CD1c-positive myeloid dendritic cell (primary cell): Measurements from ENCODE around the gene PCGF3.
A peak's percentile ranks its signal among the peaks of the same experiment; 100 is the strongest.

Experiments
- DNase-seq: peaks from one replicate; pipeline ENCODE4 v3.0.0-alpha.2; 2016; ENCODE audit errors: extremely low spot score

The PCGF3 gene

DNA sequence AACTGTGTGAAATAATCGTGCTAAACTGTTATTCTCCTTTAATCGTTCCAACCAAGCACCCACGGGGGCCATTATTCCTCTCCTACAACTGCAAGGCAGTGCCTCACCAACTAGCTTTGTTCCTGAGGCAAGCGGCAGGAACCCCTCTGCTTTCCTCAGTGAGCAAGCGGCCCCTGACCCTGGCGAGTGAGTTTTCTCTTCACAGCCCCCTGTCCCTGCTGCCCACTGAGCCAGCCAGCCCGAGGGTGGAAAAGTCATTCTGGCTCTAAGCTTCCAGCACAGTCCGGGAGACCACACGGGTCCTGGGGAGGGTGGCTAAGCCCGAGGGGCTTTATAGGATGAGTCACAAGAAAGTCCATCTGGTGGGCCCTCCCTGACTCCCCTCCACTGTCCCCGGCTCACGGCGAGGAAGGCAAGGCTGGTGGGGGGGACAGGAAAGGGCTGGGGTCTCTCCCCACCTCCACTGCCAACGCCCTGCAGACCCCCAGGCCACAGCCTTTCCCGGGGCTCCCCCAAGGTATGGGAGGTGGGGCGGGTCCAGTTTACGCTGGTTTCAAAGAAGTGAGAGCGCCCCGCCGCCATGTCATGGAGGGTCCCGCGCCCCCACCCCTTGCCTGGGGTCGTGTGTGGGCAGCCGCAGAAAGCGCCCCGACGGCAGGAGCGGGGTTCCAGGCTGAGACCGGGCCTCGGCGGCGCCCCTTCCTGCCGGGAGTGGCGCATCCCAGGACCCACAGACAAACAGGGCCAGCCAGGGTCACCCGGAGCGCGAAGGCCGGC, 75.3 kb downstream of the PCGF3 start:
- DNase-seq = no peak

DNA sequence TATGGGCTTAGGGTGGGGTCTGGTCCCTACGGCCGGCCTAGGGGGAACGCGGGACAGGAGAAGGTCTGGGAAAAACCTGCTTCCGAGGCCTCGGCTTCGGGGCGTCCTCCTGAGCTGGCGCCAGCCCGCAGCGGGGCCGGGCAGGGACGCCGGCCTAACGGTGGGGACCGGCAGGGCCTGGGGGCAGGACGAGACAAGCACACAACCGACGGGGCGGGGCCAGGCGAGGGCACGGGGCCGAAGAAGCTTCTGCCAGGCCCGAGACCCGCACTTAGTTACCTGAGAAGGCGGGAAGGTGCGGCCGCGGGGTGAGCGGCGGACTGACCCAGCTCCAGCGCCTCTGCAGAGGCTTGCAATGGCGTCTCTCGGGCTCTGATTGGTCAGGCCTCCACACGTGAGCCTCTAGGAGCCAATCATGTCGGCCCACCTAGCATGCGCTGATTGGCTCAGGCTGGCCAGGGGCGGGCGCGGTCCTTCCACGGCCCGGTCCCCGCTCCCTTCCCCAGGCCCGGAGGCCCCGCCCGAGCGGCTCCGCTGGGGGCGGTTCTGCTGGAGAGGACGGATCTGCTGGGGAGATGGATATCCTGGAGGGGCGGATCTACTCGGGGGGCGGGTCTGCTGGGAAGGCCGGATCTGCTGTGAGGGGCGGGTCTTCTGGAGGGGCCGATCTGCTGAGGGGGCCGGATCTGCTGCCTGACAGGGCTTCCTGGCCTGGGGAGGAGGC, 76.0 kb downstream of the PCGF3 start:
- DNase-seq = peak; percentile 99

DNA sequence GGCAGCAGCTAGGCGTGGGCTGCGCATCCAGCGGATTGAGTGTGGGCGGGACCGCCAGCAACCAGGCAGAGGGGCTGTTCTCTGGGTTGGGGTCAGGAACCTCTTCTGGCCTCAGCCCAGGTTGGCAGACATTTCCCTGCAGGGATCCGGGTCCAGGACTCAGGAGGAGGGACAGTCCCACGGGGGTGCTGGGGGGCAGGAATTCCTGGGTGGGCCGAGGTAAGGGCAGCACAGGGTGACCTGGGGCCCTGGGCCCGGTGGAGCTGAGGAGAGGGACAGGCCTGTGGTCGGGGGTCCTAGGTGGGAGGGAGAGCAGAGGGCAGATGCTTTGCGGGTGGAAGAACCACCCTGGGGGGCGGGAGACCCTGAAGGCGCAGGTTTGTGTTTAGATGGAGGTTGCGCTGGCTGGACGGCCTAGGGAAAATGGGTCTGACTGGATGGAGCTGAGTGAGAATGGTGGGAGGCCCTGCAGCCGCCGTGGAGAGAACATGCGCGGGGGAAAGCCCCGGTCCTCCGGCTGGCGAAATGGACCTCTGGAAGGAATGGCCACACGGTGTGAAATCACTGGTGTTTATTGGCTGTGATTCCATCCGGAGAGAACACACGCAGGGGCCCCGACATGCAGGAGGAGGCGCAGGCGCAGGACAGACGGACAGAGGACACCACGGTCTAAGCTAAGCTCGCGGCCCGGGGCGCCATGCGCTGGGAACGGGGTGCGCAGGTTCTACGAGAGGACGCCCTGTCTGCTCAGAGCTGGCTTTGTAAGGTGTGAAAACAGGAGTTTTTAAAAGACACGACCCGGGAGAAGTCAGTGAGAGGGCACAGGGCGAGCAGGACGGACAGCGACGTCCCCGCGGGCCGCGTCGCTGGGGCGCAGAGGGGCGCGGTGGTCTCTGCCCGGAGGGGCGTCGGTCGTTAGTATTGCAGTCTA, 79.0 kb downstream of the PCGF3 start:
- DNase-seq = no peak

DNA sequence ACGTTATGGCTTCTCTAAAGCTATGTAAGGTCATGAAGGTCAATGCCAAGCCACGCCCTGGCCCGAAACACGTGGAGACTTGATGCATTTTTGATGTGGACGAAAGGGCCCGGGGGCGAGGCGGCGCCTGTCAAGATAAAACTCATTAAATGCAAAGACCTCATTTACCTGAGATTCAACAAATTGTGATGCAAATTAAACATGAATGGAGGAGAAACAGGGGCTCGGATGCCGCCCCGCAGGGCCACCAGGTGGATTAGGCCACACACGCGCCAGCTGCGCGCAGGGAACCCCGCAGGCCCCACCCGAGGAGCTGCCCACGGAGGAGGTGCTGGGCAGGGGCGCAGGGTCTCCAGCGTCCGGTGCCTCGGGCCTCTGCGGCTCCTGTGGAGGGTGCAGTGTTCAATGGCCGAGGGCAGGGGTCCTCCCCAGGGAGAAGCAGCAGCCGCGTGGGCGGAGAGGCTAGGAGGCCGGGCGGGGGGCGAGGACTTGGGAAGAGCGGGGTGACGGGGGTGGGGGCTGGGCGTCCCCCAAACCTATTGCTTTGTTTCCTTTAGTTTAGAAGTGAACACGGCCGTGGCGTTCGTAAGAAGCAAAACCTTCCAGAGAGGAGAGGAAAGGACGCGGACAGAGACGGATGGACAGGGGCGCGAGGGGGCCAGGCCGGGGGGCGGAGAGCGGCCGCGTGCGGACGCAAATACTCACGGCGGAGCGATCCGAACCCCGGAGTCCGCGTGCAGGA, 79.9 kb downstream of the PCGF3 start:
- no peak for DNase-seq

DNA sequence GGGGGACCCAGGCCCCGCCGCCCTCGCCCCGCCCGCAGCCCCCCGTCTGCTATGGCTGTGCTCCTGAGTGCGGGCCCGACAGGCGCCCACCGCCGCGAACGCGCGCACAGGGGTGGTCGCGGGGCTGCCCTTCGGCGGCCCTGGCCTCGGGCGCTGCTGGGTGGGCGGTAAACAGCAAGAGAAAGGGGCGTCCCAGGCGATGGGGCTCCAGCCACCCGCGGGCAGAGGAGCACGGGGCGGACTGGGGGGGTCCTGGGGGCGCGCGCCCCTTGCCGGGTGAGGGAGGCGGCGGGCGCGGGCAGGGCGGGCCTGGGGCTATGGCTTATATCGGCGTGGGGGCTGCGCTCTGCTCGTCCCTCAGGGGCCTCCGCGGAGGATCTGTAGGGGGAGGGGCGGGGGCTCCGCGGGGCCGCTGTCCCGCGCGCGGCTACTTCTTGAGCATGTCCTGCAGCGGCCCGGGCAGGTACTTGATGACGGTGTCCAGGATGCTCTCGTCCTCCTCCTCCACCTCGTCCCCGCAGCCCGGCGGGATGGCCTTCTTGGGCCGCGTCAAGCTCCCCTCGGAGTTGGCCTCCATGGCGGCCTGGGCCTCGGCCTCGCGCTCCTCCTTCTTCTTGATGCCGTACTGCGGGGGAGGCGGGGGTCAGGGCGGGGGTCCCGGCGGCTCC, 80.6 kb downstream of the PCGF3 start:
- DNase-seq = no peak

DNA sequence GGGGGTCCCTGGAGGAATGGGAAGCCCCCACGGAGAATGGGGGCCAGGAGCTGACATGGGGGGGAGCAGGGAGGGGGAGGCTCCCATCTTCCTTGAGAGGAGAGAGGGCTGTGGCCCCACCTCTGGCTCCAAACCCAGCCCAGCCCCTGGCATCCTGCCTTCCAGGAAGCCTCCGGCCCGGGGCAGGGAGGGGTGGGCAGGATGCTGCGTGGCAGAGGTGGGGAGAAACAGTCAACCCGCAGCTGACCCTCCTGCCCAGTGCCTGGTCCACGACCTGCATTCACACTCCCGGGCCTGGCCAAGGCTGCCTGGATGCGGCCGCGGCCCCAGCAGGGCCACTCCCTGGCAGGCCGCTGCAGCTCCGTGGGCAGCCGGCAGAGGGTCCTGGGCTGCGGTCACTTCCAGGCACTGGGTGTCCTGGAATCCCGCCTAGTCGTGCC, 81.2 kb downstream of the PCGF3 start:
- DNase-seq = no peak

DNA sequence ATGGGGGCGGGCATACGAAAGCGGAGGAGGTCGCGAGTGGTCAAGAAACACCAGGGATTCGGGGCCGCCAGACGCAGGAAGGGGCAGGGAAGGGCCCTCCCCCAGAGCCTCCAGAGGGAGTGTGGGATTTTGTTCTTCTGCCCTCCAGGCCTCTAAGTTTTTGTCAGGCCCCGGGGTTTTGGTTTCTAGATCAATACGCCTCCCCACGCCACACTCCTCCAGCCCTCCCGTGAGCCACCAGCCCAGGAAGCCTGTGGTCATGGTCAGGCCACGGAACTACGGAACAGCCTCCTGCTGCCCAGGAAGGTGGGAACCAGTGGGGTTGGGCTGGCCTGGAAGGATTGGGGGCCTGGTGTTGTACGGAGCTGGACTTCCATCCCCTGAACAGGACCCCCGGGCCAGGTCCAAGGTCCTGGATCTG, 81.9 kb downstream of the PCGF3 start:
- DNase-seq = no peak

DNA sequence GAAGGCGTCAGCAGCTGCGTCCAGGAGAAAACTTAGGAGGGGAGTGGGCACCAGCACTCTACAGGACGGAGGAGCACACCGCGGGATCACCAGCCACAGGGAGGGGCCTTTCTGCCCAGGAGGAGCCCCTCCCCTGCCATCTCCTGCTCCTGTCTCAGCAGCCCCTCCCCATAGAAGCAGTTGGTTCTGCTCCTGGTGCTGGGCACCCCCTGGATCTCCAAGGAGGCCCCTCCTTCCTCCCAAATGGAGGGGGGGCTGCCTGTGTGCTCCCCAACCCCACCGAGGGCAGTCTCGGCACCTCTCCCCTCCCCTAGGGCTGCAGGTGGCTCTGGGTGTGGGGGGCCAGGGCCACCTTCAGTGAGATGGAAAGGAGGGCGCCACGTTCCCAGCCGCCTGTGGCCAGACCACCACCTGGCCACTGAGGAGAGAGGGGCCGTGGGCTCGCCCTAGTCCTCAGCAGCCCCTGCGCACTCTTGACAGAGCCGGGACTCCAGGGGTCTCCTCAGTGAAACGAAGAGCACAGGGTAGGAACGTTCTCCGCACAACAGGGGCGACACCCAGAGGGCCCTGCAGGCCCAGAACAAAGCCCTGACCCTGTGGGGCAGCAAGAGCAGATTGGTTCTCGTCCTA, 82.5 kb downstream of the PCGF3 start:
- DNase-seq = no peak

DNA sequence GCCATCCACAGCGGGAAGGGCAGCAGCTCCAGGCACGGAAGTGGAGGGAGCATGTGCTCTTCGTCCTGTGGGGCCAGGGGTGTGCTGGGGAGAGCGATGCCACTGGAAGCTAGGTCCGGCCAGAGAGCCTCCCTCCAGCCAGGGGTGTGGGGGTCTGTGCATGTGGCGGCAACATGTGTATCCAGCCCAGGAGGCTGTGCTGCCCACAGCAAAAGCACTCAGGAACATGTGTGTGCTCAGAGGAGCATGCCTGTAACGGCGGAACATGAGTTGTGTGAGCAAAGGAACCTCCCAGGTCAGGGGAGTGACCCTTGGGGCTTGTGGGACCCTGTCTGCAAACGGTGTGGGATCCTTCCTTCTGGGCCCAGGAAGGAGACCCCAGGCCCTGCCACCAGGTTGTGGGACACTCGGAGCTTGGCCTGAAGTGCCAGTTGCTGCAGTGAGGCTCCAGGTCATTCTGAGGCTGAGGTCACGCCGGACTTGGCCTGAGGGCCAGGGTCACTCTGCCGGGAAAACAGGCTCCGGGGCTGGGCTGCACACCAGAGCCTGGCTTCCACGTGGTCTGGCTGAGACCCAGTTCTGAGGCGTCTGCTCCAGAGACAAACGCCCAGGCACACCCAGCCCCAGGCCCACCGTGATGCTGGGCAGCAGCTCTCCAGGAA, 83.1 kb downstream of the PCGF3 start:
- no peak for DNase-seq

DNA sequence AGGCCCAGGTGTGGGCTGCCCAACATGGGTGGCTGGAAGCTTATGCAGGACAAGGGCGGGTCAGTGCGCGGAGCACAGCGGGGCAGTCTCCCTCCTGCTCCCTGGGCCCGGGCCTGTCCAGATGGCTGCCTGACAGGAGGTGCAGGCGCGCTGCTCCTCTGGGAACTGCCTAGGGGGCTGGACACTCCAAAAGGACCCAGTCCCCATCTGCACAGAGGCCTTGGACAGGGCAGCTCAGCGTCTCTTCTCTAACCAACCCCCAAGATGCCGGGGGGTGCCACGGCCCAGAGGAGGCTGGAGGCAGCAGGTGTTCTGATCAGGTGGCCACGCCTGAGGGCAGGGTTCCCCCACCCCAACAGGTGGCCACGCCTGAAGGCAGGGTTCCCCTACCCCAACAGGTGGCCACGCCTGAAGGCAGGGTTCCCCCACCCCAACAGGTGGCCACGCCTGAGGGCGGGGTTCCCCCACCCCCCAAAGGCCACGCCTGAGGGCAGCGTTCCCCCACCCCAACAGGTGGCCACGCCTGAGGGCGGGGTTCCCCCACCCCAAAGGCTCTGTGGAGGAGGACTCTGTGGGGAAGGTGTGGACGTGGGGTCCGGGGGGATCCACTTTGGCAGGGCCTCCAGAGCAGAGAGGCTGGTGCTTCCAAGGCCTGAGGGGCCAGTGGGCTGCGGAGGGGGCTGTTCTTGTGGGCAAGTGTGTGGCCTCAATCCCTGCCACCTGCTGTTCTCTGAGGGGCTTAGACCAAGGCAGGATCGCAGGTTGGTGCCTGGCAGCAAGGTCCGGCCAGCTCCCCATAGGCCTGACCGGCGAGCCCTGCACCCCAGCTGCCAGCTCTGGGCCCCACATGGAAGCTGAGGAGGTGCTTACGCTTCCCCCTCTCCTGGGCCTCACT, 84.2 kb downstream of the PCGF3 start:
- DNase-seq = no peak

DNA sequence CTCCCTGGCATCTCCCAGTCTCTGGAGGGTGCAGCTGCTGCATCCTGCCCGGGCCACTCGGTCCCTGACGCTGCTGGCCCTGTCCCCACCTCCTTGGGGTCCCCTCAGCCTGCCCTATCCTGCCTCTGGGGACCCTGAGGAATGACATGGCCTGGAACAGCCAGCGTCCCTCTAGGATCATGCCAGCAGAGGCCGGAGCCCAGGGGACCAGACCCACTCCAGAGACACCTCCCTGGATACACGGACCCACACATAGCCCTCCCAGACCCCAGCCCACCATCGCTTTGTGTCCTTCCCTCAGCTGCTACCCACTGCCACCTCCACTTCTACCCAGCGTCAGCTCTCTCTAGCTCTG, 84.8 kb downstream of the PCGF3 start:
- DNase-seq = no peak

DNA sequence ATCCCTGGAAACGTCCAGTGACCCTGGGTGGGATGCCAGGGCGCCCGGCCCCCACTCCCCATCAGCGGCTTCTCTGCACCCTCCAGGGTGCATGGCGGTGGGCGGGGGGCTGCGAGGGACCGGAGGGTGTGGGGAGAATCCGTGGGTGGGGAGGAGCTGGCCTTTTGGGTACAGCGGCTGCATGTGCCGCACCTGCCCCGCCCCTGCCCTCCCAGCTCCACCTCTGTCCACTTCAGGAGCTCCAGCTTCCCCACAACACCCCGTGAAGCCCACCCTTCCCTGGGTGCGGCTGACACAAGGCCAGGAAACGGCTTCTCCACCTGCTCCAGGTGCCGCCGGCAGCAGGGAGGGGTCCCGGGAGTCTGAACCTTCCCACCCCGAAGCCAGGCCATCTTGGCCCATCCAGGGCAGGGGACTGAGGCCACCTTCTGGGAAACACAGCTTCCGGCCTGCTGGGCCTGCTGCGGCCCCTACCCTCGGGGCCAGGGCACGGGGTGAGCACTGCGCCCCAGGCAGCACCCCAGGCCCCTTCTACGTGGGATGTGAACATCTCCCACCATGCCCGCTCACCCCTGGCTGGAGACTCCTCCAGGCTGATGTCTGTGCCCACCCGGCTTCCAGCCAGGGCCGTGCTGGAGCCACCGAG, 85.7 kb downstream of the PCGF3 start:
- no peak for DNase-seq

DNA sequence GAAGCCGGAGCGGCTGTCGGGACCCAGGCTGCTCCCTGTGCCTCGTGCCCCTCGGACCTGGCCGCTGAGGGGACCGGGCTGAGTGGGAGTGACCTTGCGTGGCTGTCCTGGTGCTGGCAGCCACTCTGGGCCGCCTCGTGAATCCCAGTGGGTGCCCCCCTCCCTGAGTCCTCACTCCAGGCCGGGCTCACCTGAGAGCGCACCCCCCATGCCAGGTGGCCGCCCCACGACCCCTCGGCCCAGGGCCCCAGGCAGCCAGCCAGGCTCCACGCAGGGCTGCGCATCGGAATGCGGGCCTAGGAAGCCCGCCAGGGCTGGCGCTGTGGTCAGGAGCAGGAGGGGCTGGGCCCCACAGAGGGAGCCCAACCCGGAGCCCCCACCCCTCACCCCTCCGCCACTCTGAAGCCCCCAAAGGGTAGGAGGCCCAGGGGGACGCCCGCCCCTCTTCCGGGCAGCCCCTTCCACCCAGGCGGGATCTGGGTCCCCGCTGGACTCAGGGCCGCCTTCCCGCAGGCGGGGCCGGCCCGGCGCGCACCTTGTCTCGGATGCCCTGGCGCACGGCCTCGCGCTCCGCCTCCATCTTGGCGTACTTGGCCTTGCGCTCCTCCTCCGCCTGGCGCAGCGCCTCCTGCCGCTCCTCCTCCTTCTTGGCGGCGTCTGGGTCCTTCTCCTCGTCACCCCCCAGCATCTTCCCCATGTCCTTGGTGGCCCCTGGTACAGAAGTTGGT, 86.4 kb downstream of the PCGF3 start:
- peak; percentile 26 for DNase-seq

DNA sequence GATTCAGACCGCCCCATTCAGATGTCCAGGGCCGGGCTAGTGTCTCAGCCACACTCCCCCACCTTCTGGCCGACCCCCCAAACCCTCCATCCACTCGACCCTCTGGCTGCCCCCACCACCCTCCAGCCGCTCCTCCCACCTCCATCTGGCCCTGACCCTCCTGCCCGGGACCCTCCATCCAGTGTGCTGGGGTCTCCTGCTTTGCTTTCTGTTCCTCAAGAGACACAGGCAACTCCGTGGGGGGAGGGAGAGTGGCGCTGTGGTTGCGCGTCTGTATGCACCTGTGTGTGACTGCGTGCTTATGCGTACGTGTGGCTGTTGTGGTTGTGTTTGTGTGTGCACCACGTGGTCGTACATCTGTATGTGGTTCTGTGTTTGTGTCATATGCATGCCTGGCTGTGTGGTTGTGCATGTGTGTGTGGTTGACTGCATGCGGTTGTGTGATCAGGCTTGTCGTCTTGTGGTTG, 87.0 kb downstream of the PCGF3 start:
- no peak for DNase-seq

DNA sequence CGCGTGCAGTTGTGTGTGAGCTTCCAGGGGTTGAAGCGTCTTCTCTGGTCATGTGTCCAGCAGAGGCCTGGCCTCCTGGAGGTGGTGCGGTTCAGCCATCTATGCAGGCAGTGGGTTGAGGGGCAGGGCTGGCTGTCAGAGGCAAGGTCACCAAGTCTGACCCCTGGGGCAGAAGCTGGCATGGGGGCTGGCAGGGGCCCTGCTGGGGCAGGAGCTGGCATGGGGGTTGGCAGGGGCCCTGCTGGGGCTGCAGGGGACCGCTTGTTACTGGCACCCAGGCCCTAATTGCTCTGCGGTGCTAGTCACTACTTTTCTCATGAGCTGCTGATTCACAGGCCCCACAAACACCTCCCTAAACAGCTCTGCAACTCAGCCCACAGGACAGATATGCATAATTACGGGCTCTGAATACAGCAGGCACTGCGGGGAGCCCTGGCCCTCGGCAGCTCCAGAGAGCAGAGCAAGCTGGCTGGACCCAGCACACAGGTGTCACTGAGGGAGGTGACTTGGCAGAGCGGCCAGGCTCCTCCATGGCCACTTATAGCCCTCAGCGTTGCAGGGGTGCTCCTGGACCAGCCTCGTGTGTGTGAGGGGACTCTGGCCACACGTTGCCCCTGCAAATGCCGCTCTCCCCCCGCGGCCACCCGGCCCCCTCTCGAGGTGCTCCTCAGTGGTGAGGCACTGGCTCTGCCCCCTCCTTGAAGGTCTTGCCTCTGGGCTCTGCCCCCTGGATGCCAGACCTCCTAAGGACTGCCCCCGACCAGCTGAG, 87.6 kb downstream of the PCGF3 start:
- no peak for DNase-seq

DNA sequence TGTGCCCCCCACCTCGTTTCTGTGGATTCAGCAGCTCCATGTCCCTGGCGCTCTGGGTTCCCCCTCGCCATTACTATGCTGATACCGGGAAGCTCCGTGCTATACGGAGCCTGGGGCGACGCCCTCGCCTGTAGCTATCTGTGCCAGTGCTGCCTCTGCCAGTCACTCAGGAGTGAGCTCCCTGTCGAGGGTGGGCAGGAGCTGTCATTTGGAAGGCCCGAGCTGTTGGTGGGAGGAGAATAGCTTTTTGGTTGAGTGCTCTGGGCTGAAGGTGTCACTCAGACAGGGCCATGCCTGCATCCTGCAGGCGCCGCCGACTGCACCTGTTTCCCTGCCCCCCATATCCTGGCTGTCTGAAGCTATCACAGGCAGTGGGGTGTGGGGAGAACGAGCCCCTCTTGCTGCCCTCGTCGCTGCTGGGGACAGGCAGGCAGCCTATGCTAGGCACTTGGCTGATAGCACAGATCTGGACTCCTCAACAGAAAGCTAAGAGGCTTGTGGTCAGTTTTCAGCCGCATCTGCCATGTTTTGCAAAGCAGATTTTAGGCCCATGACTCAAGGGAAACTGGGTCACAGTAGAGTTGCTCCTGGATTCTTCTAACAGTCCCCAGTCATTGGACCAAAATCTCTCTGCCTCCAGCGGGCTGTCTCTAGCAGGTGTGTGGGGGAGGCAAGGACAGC, 88.4 kb downstream of the PCGF3 start:
- DNase-seq = no peak
